Activated T-cell treated with anti-CD3 and anti-CD28 coated beads for 4 hours (primary cell): Measurements from ENCODE around the gene GPR12.

Source experiments
- DNase-seq: peaks from one replicate; pipeline ENCODE4 v3.0.0-alpha.2; 2020

The GPR12 gene, protein sequence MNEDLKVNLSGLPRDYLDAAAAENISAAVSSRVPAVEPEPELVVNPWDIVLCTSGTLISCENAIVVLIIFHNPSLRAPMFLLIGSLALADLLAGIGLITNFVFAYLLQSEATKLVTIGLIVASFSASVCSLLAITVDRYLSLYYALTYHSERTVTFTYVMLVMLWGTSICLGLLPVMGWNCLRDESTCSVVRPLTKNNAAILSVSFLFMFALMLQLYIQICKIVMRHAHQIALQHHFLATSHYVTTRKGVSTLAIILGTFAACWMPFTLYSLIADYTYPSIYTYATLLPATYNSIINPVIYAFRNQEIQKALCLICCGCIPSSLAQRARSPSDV

DNA sequence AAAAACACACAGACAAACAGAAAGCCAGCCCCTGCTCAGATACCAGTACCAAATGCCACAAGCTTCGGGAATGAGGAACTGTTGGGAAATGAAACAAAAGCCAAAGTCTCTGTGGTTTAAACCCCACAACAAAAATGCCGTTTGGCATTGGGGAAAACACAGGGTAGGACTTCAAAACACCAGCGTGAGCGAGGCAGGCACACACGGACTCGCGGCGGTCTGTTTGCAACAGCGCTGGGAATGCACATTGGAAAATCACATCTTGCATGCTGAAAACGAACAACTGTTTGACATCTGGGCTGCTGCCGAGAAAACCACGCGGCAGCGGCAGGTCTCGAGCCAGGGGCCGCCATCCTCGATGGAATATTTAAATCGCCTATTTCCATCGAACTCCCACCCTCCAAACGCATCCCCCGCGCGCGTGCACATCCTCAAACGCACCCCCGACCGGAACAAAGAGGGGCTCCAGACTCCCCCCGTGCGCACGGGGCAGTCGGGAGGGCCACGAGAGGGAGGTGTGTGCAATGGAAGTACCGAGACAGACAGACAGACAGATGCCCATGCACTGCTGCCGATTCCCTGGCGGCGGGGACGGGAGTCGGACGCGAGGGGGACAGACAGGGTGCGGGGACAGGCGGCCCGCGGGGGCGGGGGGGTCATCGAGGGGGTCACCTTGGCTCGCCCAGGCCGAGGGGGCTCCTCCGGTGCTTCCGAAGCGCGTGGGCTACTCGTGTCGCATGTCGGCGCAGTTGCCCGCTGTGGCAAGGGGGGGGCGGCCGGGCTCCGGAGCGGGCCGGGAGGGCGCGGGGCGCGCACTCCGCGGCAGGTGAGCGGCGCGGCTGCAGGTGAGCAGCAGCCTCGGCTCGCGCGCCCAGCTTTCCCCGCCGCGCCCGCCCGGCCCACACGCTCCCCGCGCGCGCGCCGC is at the start of gene GPR12:
GPR12 (minus strand) TSS at position 880 of the 925 bp plus-strand sequence. CDS start 959 bp downstream, outside the sequence.
- DNase-seq, result no peak

DNA sequence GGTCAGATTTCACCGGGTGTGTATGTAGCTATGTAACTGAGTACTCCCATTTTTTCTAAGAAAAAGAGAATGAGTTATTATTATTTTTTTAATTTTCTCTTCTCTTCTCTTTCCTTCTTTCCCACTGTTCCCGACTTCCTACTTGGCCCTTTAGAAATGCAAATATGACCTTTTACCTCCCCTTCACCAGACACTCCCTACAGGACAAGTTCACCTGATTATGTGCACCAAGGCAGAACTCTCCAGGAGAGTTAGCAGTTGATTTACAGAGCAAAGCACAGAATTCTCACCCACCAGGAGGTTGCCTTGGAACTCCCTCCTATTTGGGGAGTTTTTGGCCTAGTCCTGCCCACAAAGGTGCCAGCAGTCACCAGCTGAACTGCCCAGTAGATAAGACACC is 49.5 kb upstream of the GPR12 start:
- no peak for DNase-seq

DNA sequence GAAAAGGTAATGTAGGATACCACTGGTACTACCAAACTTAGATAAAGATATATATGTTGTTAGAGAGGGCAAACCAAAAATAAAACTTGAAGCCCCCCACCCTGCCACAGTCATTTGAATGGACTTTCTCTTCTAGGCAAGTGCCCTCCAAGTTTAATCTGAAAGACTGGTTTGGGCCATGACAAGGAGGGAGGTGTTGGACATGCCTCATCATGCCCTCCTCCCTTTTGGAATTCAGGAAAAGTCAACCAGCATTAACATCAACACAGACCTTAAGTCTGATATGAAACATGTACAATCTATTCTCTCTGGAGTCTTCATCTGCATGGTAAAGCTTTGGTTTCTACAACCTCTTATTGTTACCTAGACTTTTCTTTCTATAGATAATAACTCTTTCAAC is 46.3 kb upstream of the GPR12 start:
- no peak for DNase-seq

DNA sequence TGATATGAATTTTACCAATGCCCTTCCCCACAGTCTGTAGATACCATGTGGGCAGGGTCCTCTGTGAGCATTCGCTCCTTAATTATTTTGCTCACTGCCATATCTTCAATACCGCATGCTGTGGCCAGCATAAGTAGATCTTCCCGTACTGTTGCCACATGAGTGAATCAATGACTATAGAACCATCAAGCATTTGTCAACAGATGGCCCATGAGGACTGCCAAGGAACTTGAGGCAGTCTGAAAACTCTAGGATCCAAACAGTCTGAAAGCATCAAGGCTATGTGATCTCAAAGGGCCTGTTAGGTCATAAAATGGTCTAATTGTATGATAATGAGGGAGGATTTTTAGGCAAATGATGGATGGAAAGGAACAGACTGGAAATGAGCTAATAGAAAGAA is 27.4 kb upstream of the GPR12 start:
- no peak for DNase-seq

DNA sequence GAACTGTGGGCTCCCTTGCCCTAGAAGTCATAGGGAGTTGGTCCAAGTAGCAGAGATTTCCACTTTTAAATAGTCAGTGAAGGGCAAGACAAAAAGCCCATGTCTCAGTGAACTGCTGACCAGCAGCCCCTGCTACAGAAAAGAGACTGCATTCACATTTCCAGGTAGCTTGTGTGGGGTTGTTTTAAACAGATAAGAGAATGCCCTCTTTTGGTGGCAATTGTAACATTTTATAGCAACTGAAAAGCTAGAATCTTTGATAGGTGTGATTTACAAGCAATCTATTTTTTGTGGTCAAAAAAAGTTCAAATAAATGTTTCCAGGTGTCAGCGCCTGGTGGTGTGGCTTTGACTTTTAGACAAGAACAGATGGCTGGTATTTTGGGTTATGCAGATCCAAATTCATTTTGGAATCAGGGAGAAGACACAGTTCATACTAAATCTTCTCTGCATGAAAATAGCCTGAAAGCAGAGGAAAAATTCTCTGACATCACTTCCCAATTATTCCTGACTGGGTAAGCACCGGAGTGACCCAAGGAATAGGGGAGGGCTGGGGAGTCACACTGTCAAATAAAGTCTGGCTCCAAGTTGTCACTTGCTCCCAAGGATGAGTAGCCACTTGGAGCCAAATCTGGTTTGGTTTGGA is 26.2 kb upstream of the GPR12 start:
- no peak for DNase-seq

DNA sequence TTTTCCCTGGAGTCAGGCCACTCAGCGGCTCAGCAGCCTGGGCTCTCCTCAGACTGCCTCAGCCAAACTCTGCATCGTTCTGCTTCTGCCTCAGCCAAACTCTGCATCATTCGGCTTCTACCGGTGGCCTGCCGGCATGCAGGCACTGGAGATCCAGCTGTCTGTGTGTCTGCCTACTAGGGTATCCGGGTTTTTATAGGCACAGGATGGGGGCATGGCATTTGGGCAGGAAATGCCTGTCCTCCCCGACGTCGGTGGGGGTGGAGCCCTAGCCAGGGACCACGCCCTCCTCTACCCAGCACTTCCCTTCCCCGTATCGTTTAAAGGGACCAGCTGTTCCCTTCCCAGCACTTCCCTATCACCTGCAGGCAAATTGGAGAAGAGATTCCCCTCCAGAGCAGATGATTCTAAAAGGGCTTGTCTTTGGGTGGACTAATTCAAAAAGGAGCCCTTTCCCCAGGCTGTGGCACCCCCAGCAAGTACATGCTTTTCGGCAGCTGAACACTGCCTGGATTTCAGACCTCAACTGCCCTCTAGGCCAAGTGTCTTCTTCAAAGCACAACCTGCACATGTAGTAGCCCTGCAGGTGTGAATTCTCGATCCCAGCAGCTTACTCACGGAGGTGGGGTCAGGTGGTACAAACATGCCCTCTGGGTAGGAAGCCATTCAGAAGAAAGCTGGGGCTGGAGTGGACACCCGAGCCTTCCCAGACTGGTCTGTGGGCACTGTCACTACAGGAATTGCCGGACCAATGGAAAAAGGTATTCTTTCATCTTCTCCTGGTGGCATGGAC is 25.4 kb upstream of the GPR12 start:
- no peak for DNase-seq

DNA sequence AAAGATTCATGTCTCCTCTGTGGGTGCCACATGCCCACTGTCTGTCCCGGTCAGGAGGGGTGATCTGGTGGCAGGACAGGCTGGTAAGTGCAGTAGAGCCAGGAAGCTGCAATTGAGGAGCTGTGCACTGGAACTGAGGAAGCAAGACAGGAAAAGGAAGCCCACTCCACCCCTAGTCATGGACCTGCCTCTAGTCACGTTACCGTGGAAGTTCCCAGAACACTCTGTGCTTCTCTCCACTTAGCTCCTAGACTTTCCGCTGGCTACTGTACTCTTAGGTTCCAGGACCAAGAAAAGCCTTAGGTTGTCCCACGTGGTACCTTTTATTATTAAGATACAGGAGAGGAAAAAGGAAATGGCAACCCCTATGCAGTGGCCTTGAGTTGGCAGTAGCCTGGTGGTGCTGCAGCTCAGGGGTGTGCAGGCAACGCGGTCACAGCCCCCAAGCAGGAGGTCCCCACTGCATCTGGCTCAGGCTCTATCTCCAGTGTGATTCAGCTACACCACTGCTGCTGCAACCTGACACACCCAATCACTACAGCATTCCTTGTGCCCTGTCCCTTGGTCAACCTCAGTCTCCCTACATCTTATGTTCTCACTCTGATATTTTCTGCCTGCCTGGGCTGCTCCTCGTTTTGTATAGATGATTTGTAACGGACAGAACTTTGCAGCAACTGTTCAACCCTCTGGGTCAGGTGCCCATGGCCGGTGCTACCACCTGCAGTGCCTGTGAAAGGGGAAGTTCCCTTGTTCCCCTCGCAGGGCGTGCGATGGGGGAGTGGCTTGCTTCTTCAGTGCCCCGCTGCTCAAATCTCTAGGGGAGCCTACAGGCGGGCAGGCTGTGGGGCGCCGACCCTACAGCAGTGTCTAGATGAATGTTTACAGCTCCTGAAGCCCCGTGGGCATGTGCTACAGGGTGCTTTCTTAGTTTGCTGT is 24.4 kb upstream of the GPR12 start:
- DNase-seq, result no peak

DNA sequence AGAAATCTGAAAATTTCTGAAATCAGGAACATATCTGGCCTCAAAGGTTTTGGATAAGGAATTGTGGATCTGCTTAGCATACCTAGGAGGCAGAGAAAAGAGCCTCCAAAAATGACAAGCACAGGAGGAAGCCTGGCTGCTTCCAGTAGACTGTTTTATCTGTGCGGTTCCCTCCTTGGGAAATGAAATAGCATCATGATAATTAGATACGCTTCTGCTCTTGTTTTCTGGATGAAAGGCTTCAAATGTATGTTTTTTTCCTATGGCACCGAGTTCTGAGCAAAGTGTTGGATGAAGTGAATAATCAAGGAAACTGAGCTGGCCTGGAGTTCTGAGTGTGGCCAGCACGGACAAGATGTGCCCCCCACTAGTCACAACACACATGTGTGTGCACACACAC is 19.8 kb upstream of the GPR12 start:
- no peak for DNase-seq

DNA sequence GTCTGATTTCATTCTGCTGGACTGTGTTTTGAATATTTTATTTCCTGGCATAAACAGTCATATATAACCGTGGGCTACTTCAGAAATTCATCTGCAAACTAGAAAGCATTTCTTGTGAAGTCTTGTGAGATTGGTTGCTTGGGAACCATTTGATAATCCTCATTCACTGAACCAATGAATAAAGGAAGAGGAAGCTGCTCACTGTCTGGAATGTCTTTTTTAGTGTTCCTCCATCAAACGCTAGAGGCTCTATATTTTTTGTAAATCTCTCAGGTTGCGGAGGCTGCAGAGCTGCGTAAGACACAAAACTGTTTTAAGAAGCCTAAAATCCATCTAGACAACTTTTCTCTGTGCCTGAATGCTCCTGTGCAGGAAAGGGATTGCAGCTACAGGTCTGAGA is 18.7 kb upstream of the GPR12 start:
- DNase-seq, result no peak

DNA sequence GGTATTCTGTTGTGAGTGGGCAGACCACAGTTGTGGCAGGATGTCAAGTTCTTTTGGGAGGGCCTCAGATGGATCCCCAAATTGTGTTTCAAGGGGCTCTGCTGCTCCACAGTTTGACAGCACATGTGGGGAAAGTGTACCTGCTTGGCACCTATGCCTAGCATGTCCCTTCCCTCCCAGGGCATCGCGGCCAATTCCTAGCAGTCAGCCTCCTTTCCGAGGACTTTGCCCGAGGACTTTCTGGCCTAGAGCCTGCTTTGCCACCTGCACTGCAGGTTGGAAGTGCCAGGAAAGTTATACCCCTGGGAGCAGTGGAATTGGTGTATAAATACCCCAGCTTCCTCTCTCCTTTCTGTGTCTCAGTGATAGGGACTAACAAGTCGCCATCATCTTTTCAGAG is 11.9 kb upstream of the GPR12 start:
- DNase-seq, result no peak

DNA sequence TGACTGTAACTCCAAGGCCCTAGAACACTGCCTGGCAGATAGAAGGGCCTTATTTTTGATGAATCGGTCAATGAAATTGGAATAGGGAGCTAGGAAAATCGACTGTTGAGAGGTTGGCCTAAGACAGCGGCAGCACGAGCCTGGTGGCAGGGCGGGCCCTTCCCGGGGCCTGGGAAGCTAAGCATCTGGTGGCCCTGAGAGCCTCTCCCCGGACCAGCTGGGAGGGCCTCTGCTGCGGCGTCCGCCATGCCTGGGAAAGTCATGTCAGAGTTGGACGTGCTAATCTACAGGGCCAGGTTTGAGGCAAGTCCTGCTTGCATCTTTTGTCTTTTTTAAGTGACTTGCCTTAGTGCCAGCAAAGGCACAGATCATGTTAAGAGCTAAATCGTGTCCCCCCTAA is 11.2 kb upstream of the GPR12 start:
- DNase-seq, result no peak

DNA sequence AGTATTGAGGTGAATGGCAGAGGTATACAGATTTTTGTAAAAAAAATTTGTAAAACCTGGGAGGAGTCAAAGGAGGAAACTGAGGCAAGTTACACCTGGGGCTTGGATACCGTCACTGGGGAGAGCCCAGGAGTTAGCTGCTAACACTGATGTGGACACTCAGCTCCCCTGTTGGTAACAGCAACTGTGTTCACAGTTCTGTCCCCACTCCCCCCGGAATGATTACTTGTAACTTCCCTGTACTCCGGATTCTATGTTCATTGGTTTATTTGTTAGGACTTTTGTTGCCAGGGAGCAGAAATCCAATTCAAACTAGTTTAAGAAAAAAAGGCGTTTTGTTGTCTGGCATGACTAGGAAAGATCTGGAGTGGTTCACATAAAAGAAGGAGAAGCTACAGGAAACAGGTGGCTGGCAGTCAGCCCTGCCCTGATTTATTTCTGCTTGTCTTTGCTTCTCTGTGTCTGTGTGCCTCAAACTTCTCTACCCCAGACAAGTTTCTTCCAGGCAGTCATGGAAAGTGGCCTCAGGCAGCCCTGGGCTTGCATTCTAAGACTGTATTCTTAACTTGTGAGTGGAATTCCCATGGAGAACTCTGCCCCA is 2.3 kb upstream of the GPR12 start:
- no peak for DNase-seq

DNA sequence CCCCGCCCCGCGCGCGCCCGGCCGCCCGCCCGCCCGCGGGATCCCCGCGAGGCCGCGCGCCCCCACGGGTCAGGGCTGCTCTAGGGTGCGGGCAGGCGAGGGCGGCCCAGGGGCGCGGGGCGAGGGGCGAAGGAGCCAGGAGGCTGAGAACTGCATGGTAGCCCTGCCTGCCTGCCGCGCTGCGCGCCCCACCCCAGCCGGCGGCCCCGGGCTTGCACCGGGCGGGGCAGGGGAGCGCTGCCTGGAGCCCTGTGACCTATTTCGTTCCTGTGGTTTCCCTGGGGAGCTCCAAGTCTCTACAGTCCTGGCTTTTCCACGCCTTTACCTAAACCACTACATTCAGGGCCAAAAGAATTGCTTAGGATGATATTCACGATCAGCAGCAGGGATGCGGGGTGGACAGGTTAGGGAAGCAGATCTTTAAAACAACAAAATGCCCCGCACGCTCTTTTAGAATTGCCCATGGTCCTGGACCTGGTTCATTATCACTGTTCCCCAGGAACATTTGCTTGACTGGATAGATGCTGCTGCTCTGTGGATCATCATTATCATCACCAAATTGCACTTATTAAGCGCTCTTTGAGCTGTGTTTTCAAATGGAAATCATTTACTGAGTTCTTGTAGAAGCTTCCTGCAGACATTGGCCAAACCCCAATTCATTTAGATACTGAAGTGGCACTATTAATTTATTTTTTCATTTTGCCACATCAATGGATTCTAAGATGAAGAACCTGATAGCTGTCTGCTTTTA is 421 bp upstream of the GPR12 start:
- no peak for DNase-seq

DNA sequence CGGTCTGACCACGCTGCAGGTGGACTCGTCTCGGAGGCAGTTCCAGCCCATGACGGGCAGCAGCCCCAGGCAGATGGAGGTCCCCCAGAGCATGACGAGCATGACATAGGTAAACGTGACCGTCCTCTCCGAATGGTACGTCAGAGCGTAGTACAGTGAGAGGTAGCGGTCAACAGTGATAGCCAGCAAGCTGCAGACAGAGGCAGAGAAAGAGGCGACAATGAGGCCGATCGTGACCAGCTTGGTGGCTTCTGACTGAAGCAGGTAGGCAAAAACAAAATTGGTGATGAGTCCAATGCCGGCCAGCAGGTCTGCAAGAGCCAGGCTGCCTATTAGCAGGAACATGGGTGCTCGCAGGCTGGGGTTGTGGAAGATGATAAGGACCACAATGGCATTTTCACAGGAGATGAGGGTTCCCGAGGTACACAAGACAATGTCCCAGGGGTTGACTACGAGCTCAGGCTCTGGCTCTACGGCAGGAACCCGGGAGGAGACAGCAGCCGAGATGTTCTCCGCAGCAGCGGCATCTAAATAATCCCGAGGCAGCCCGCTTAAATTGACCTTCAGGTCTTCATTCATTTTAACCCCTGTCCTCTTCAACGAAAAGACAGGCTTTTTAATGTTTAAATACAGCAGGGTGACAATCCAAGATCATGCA is 1.2 kb downstream of the GPR12 start:
- no peak for DNase-seq

DNA sequence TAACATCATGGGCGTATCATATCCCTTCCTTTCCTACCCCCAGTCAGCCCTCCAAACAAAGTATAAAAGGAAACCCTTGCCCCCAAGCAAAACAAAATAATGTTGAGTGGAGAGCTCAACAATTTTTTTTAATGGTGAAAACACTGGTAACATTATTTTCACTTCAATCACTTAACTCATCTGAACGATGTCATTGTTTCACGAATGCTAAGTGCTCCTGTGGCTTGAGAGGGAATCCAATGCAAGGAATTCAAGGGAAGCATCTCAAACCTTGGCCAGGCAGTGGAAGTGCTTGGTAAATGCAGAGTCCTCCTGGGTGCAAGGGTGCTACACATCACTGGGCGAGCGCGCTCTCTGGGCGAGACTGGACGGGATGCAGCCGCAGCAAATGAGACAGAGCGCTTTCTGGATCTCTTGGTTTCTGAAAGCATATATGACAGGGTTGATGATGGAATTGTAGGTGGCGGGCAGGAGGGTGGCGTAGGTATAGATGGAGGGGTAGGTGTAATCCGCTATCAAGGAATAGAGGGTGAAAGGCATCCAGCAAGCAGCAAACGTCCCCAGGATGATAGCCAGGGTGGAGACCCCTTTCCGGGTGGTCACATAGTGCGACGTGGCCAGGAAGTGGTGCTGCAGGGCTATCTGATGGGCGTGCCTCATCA is 2.0 kb downstream of the GPR12 start:
- no peak for DNase-seq

DNA sequence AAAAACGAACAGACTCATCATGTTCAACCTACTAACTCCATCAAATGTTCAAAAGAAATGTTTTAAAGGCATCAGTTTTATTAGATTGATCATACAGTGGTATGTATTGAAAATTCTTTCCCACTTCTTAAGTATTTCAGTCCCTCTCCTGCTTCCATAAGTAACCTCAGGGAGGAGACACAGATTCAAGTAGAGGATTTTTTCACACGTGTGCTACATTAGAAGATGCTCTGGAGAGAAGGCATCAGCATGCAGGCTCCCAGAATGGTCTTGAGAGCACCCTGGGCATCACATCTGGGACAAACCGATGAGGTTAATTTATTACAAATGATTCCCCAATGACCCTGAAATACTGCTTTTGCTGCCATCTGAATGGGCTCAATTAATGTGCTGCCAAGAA is 3.6 kb downstream of the GPR12 start:
- DNase-seq, result no peak

DNA sequence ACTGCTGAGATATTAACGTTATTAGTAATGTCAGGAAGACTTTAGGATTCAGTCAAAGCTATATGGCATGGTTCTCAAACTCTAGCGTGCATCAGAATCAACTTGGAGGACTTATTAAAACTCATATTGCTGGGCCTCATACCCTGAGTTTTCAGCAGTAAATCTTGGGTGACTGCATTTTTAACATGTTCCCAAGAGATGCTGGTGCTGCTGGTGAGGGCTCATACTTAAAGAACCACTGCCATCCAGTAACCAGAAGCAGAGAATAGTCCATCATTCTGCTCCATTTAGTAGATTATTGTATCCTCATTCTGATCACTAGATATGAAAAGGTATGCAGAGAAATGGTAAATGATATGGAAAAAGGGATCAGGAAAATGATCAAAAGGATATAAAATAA is 7.9 kb downstream of the GPR12 start:
- no peak for DNase-seq

DNA sequence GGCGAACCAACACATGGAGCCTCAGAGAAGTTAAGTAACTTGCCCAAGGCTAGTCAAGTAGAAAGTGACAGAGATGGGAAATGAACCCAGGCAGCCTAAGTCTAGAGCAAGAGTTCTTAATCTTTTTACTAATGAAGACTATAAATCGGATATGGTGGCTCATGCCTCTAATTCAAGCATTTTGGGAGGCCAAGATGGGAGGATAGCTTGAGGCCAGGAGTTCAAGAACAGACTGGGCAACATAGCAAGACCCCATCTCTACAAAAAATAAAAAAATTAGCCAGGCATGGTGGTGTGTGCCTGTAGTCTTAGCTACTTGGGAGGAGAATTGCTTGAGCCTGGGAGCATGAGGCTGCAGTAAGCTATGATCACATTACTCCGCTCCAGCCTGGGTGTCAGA is 10.7 kb downstream of the GPR12 start:
- DNase-seq, result no peak

DNA sequence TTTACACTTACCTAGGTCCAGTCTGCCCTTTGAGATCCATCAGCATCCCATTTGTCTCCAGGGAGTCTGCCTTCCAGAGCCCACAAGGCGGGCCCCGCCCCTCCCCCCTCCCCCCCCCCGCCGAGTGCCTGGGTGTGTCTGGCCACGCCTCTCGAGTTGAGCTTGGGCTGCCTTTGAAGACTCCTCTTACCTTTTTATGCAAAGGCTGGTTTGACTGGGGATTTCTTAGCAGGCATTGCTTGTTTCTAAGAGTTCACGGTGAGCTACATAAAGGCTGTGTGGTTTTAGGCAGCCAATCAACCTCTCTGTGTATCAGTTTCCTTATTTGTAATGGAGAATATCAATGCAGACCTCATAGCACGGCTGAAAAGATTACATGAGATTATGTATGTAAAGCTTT is 11.3 kb downstream of the GPR12 start:
- no peak for DNase-seq
